Esophagus muscularis mucosa (tissue), 4 donors: ENCODE measurements around the gene PLS1. TPM values are rescaled to one million over a fixed set of nuclear protein-coding genes. Genes with fewer than 3 reads are reported as not detected.

Experiments used
- DNase-seq: peaks from one replicate; pipeline ENCODE4 v3.0.0-alpha.2; 2017; ENCODE audit errors: extremely low spot score
- H3K27ac ChIP-seq, 4 donors: fragments of 200-600 bp; sonication (generic); replicated peaks in 1 of 4; 1 replicate in 3 of 4; 2 replicates in 1 of 4; pipeline ENCODE4 v1.5.1; 2016 to 2019; ENCODE audit warnings: mild to moderate bottlenecking in 1 of 4
- H3K27me3 ChIP-seq, 4 donors: fragments of 200-600 bp; sonication (generic); one replicate each; pipeline versions ENCODE4 v1.5.1 to v1.6.0; 2016 to 2019
- H3K36me3 ChIP-seq, 4 donors: fragments of 200-600 bp; sonication (generic); one replicate each; pipeline ENCODE4 v1.5.1; 2016 to 2019
- H3K4me1 ChIP-seq, 4 donors: fragments of 200-600 bp; sonication (generic); one replicate each; pipeline ENCODE4 v1.5.1; 2016 to 2019
- H3K4me3 ChIP-seq, 4 donors: fragments of 200-600 bp; sonication (generic); 1 replicate in 2 of 4; 2 replicates in 2 of 4; pipeline ENCODE4 v1.5.1; 2016 to 2019; ENCODE audit warnings: mild to moderate bottlenecking in 4 of 4, moderate library complexity in 1 of 4
- H3K9me3 ChIP-seq, 4 donors: fragments of 200-600 bp; sonication (generic); 1 replicate in 3 of 4; 2 replicates in 1 of 4; pipeline ENCODE4 v1.5.1; 2016 to 2019
- EP300 ChIP-seq: sonication (generic); formaldehyde crosslinking; IDR thresholded peaks from one replicate; pipeline ENCODE4 v1.6.1; 2017; ENCODE audit warnings: antibody characterized with exemption
- POLR2A ChIP-seq: fragments of 450-650 bp; IDR thresholded peaks from one replicate; pipeline ENCODE4 v1.6.1; 2017; ENCODE audit warnings: antibody characterized with exemption, moderate library complexity, mild to moderate bottlenecking, low read depth
- POLR2AphosphoS5 ChIP-seq, 2 donors: sonication (generic); formaldehyde crosslinking; IDR thresholded peaks; one replicate each; pipeline ENCODE4 v1.6.1; 2017; ENCODE audit warnings: antibody characterized with exemption in 2 of 2
- whole genome bisulfite sequencing: methylation state at CpG from one replicate; pipeline ENCODE4 v1.1.5; 2018; 5-methylcytosine and 5-hydroxymethylcytosine counted together
- intact Hi-C: fragments of 100-400 bp; cut with DNase I; formaldehyde crosslinking; loops from one replicate; pipeline ENCODE4 v1.15.1; 2023
- total RNA-seq, 4 donors: library from RNA; depleted of rRNA; stranded (reverse); fragments of >200 nt; gene quantifications; one replicate each; pipeline versions ENCODE4 v1.1.0 to v1.2.1, GENCODE V29; 2016
- TF ChIP-seq, protein P1 (sequence below), 3 experiments: fragments of 200-600 bp in 2 of 3; fragments of 450-650 bp in 1 of 3; sonication (generic) in 2 of 3; IDR thresholded peaks; one replicate each; pipeline ENCODE4 v1.5.1; 2017 to 2019; ENCODE audit warnings: antibody characterized with exemption in 3 of 3, mild to moderate bottlenecking in 2 of 3, moderate library complexity in 1 of 3

PLS1 gene
- total RNA-seq, 4 donors from 2014 or later: 1.2 to 2.0 (median 1.5) TPM

DNA sequence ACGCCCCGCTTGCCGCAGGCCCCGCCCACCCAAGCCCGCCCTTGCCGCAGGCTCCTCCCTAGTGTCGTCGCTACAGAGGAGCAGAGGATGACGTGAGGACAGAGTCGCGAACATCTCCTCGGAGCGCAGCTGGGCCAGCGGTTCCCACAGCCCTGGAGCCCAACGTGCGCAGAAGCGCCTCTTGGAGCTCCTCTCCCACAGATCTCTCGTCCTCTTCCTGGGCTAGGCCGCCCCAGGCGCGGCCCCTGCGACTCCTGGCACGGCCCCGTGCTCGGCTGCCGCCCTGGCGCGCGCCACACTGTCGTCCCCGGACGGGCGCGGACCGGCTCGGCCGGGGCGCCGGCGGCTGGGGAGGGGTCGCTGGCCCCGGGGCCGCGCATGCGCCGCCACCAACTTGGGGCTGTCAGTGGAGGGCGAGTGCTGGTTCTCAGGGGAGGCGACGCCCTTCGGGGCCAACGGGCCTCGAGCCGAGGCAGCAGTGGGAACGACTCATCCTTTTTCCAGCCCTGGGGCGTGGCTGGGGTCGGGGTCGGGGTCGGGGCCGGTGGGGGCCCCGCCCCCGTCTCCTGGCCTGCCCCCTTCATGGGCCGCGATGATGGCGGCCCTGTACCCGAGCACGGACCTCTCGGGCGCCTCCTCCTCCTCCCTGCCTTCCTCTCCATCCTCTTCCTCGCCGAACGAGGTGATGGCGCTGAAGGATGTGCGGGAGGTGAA, 127.9 kb downstream of the PLS1 start, which contains the start of gene TRPC1:
Gene TRPC1, plus strand, starts transcription at position 67 of the 714 bp plus-strand sequence. Its CDS starts 526 bp downstream, at position 593.
- Histone ChIP-seq H3K27me3 (no peaks in the 10 kb centered on the region), H3K4me1 (peaks cover 0 to 24% (median 22%) of the 10 kb centered on the region in 4 donors), H3K27ac (peak within 1 kb of the TSS; percentile 91 to 96 (median 93)), H3K36me3 (no peaks in the 10 kb centered on the region), H3K4me3 (peak within 1 kb of the TSS; percentile 76 to 95 (median 90)), H3K9me3 (no peaks in the 10 kb centered on the region)
- WGBS: 0% methylated on average over 25 of the region's 73 CpGs
- DNase-seq: peak; percentile 95
- TF ChIP-seq POLR2A: peak; percentile 55
- TF ChIP-seq POLR2AphosphoS5 (IDR thresholded peaks at IDR 0.05): peak; percentile 90 to 96
- TF ChIP-seq, protein P1, sequence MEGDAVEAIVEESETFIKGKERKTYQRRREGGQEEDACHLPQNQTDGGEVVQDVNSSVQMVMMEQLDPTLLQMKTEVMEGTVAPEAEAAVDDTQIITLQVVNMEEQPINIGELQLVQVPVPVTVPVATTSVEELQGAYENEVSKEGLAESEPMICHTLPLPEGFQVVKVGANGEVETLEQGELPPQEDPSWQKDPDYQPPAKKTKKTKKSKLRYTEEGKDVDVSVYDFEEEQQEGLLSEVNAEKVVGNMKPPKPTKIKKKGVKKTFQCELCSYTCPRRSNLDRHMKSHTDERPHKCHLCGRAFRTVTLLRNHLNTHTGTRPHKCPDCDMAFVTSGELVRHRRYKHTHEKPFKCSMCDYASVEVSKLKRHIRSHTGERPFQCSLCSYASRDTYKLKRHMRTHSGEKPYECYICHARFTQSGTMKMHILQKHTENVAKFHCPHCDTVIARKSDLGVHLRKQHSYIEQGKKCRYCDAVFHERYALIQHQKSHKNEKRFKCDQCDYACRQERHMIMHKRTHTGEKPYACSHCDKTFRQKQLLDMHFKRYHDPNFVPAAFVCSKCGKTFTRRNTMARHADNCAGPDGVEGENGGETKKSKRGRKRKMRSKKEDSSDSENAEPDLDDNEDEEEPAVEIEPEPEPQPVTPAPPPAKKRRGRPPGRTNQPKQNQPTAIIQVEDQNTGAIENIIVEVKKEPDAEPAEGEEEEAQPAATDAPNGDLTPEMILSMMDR (IDR thresholded peaks at IDR 0.05): no peak
- intact Hi-C loops: loop anchor here (5.0 kb wide), 1 partner anchor 127 kb away; the partner anchor contains the start of gene PLS1

DNA sequence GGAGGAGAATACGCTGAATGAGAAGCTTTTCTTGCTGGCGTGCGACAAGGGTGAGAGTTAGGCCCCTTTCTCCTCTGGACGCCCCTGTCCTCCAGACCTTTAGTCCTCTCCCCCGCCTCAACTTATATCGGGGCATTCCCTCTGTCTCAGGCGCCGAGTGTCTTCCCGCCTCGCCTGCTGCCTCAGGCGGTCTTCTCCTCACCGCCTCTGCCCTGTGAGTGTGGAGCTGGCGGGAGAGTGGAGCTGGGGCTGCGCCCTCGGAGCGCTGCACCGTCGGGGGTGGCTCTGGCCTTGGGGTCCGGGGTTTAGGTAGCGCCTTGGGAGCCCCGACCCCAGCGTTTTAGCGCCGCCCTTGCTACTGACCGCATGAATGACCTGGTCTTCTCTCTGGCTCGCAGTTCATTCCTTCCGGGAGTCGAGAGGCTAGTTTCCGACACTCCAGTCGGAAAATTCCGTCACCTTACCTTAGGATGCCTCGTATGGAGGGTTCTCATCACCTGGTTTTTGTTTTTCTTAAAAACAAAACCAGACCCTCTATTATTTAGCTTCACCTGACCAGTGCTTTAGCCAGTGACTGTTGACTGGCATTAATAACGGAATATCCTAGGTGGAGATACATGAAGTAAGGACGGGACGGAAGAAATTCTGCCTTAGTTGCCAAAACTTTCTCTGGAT, 128.6 kb downstream of the PLS1 start:
- H3K4me1 ChIP-seq: peaks cover 0 to 24% (median 22%) of the 10 kb centered on the region in 4 donors
- TF ChIP-seq POLR2A (no peak), POLR2AphosphoS5 (IDR thresholded peaks at IDR 0.05) (peak in 1 of 2 donors; percentile 53), EP300 (no peak)
- TF ChIP-seq, protein P1 (IDR thresholded peaks at IDR 0.05): peak in 1 of 3 experiments; percentile 18
- WGBS: 9% methylated on average over 14 of the region's 35 CpGs
- peak overlapping the region; percentile 91 to 96 (median 93) for H3K27ac ChIP-seq
- H3K27me3 ChIP-seq: no peaks in the 10 kb centered on the region
- H3K36me3 ChIP-seq: no peaks in the 10 kb centered on the region
- no peaks in the 10 kb centered on the region for H3K9me3 ChIP-seq
- DNase-seq: no peak
- intact Hi-C loops: loop anchor here (5.0 kb wide), 1 partner anchor 128 kb away; the partner anchor contains the start of gene PLS1
- H3K4me3 ChIP-seq: peak overlapping the region; percentile 76 to 95 (median 90)

DNA sequence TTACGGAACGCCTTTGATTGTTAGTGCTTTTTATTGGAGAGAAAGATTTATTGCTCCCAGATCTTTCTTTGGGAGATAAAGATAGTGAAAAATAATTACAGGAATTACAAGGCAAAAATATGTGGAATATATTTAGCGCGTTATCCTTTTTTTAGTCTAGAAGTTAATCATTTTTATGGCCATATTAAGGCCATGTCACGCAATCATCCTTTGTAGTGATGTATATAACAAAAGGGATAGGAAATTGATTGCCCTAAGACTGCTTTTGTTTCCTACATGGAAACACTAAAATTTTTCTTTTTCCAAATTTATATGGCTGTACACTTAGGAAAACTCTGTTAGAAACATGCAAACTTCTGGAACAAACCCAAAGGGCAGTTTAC, 129.2 kb downstream of the PLS1 start:
- H3K4me1 ChIP-seq: peaks cover 0 to 24% (median 22%) of the 10 kb centered on the region in 4 donors
- no peaks in the 10 kb centered on the region for H3K36me3 ChIP-seq
- peak overlapping the region in 3 of 4 donors; percentile 91 to 96 (median 95) for H3K27ac ChIP-seq
- 61% methylated on average over 5 of the region's 5 CpGs for WGBS
- peak overlapping the region; percentile 76 to 95 (median 90) for H3K4me3 ChIP-seq
- intact Hi-C loops: no loop called here
- no peak for DNase-seq
- TF ChIP-seq EP300 (no peak), POLR2A (no peak), POLR2AphosphoS5 (IDR thresholded peaks at IDR 0.05) (no peak)
- TF ChIP-seq, protein P1 (IDR thresholded peaks at IDR 0.05): no peak
- no peaks in the 10 kb centered on the region for H3K27me3 ChIP-seq
- H3K9me3 ChIP-seq: no peaks in the 10 kb centered on the region

DNA sequence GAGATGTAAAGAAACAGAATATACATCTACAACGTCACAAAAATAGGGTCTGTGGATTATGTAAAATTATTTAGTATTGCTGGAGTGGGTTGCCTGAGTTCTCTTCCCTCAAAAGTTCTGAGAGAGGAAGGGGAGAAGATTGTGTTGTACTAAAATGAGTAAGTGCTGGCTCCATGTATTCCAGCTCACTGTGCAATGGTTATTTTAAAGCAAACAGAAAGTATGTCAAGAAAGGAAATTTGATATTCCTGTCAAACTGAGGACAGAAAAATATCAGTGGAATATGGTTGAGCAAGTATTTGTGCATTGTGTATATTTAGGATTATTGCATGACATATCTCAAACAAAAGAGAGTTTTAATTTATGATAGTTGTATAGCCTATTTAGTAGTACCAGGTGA, 129.8 kb downstream of the PLS1 start:
- TF ChIP-seq POLR2A: no peak
- TF ChIP-seq, protein P1 (IDR thresholded peaks at IDR 0.05): no peak
- no peak for TF ChIP-seq EP300
- no peak for TF ChIP-seq POLR2AphosphoS5 (IDR thresholded peaks at IDR 0.05)
- Histone ChIP-seq H3K27ac (no peak overlapping the region), H3K9me3 (no peaks in the 10 kb centered on the region), H3K36me3 (no peaks in the 10 kb centered on the region), H3K4me3 (no peak overlapping the region), H3K4me1 (peaks cover 0 to 24% (median 22%) of the 10 kb centered on the region in 4 donors), H3K27me3 (no peaks in the 10 kb centered on the region)
- WGBS: 71% methylated on average over 1 of the region's 1 CpG
- DNase-seq: no peak
- intact Hi-C loops: no loop called here
